Large intestine (tissue), 3 donors: ENCODE measurements around the gene MADCAM1. TPM values are rescaled to one million over a fixed set of nuclear protein-coding genes. Genes with fewer than 3 reads are reported as not detected.

Experiments
- DNase-seq, 2 donors: peaks; one replicate each; pipeline versions ENCODE4 v3.0.0 to v3.0.0-alpha.2; 2013
- H3K27ac ChIP-seq: one replicate; pipeline ENCODE4 v1.5.1; 2013; ENCODE audit warnings: low read length
- H3K27me3 ChIP-seq: 2 replicates; pipeline ENCODE4 v1.6.1; 2013; ENCODE audit warnings: low read length; ENCODE audit not compliant: control insufficient read depth, insufficient read depth
- H3K36me3 ChIP-seq: 2 replicates; pipeline ENCODE4 v1.6.1; 2013; ENCODE audit warnings: low read length; ENCODE audit not compliant: control insufficient read depth, insufficient read depth
- H3K4me1 ChIP-seq: one replicate; pipeline ENCODE4 v1.6.1; 2013; ENCODE audit warnings: low read length; ENCODE audit not compliant: control insufficient read depth, insufficient read depth
- H3K4me3 ChIP-seq: one replicate; pipeline ENCODE4 v1.5.1; 2013; ENCODE audit warnings: low read length
- H3K9me3 ChIP-seq: one replicate; pipeline ENCODE4 v1.6.1; 2013; ENCODE audit warnings: mild to moderate bottlenecking, low read depth, low read length, moderate library complexity; ENCODE audit not compliant: control insufficient read depth
- WGBS: methylation state at CpG from one replicate; pipeline ENCODE4 v1.1.5; 2013; ENCODE audit warnings: low lambda C conversion rate; ENCODE audit not compliant: insufficient coverage; 5-methylcytosine and 5-hydroxymethylcytosine counted together
- polyA plus RNA-seq: library from polyadenylated mRNA; unstranded; fragments of 120-200 nt; gene quantifications from one replicate; pipeline ENCODE4 v1.2.1, GENCODE V29; 2013

Gene MADCAM1
- polyA plus RNA-seq, 1 donor: 10.7 TPM

GRCh38 chr19:456547-457110, 39.7 kb upstream of the MADCAM1 start:
- Histone ChIP-seq H3K27me3 (peaks cover 2% of the 10 kb centered on the region), H3K36me3 (no peaks in the 10 kb centered on the region), H3K9me3 (peaks cover 14% of the 10 kb centered on the region), H3K4me3 (no peak overlapping the region), H3K4me1 (peaks cover 8% of the 10 kb centered on the region), H3K27ac (no peak overlapping the region)
- DNase-seq: no peak
- no CpG with 5 or more reads among the region's 18 CpGs for WGBS

- no CpG with 5 or more reads among the region's 30 CpGs for WGBS
- H3K27me3 ChIP-seq: peaks cover 7% of the 10 kb centered on the region
Observed at GRCh38 chr19:457636-458035, 38.6 kb upstream of the MADCAM1 start.

GRCh38 chr19:458091-459042, 37.9 kb upstream of the MADCAM1 start:
- H3K4me3 ChIP-seq: no peak overlapping the region
- H3K27me3 ChIP-seq: peaks cover 7% of the 10 kb centered on the region
- H3K4me1 ChIP-seq: peaks cover 10% of the 10 kb centered on the region
- no CpG with 5 or more reads among the region's 89 CpGs for WGBS
- H3K27ac ChIP-seq: no peak overlapping the region
- DNase-seq: no peak
- peaks cover 14% of the 10 kb centered on the region for H3K9me3 ChIP-seq
- no peaks in the 10 kb centered on the region for H3K36me3 ChIP-seq

More at GRCh38 chr19:457636-458035, 38.6 kb upstream of the MADCAM1 start:
- H3K4me3 ChIP-seq: no peak overlapping the region
- peaks cover 14% of the 10 kb centered on the region for H3K9me3 ChIP-seq
- DNase-seq: no peak
- peaks cover 10% of the 10 kb centered on the region for H3K4me1 ChIP-seq
- no peak overlapping the region for H3K27ac ChIP-seq
- H3K36me3 ChIP-seq: no peaks in the 10 kb centered on the region

- H3K36me3 ChIP-seq: no peaks in the 10 kb centered on the region
- DNase-seq: peak; percentile 45 to 90
- peak overlapping the region; percentile 68 for H3K4me3 ChIP-seq
- no CpG with 5 or more reads among the region's 66 CpGs for WGBS
- H3K27me3 ChIP-seq: peaks cover 7% of the 10 kb centered on the region
- H3K4me1 ChIP-seq: peaks cover 10% of the 10 kb centered on the region
- H3K9me3 ChIP-seq: peaks cover 14% of the 10 kb centered on the region
- peak overlapping the region; percentile 77 for H3K27ac ChIP-seq
Observed at GRCh38 chr19:459724-460511, 36.4 kb upstream of the MADCAM1 start.

GRCh38 chr19:460877-461720, 35.2 kb upstream of the MADCAM1 start, which contains the start of gene SHC2:
Gene SHC2 (minus strand): TSS chr19:461033. CDS start chr19:460996, 37 bp downstream.
- H3K27me3 ChIP-seq: peaks cover 7% of the 10 kb centered on the region
- H3K4me1 ChIP-seq: peaks cover 10% of the 10 kb centered on the region
- peak; percentile 31 to 46 for DNase-seq
- no CpG with 5 or more reads among the region's 85 CpGs for WGBS
- H3K9me3 ChIP-seq: peaks cover 14% of the 10 kb centered on the region
- no peaks in the 10 kb centered on the region for H3K36me3 ChIP-seq
- peak within 1 kb of the TSS; percentile 77 for H3K27ac ChIP-seq
- H3K4me3 ChIP-seq: peak within 1 kb of the TSS; percentile 68

GRCh38 chr19:461721-462551, 34.4 kb upstream of the MADCAM1 start:
- Histone ChIP-seq H3K36me3 (no peaks in the 10 kb centered on the region), H3K27ac (no peak overlapping the region), H3K4me1 (peaks cover 10% of the 10 kb centered on the region), H3K9me3 (peaks cover 14% of the 10 kb centered on the region), H3K27me3 (peaks cover 7% of the 10 kb centered on the region), H3K4me3 (peak overlapping the region; percentile 38)
- peak; percentile 47 to 86 for DNase-seq
- WGBS: no CpG with 5 or more reads among the region's 60 CpGs

- Histone ChIP-seq H3K9me3 (peaks cover 3% of the 10 kb centered on the region), H3K4me3 (no peak overlapping the region), H3K36me3 (no peaks in the 10 kb centered on the region), H3K4me1 (peaks cover 10% of the 10 kb centered on the region), H3K27me3 (peaks cover 7% of the 10 kb centered on the region), H3K27ac (no peak overlapping the region)
- whole genome bisulfite sequencing: no CpG with 5 or more reads among the region's 35 CpGs
- no peak for DNase-seq
Observed at GRCh38 chr19:463483-464207, 32.6 kb upstream of the MADCAM1 start.

GRCh38 chr19:464208-464545, 32.1 kb upstream of the MADCAM1 start:
- Histone ChIP-seq H3K27ac (no peak overlapping the region), H3K27me3 (peaks cover 7% of the 10 kb centered on the region), H3K4me1 (peaks cover 10% of the 10 kb centered on the region), H3K36me3 (no peaks in the 10 kb centered on the region), H3K4me3 (no peak overlapping the region), H3K9me3 (no peaks in the 10 kb centered on the region)
- DNase-seq: no peak
- WGBS: no CpG with 5 or more reads among the region's 9 CpGs
